Panc1 (cell line): Measurements from ENCODE around the gene IFNG-AS1. TPM values are rescaled to one million over a fixed set of nuclear protein-coding genes. Genes with fewer than 3 reads are reported as not detected.

Experiments
- ATAC-seq: fragments of 200-7000 bp; cut with Tn5 transposase; 2 replicates; pipeline ENCODE4 v1.9.1; 2020; ENCODE audit warnings: mild to moderate bottlenecking, moderate library complexity
- BruUV-seq: library from RNA; stranded (reverse); fragments of 400-500 nt; replicated peaks from 2 replicates; lab custom pipeline; 2021; lab: Mats Ljungman, UMichigan
- CTCF ChIA-PET: fragments of 300-600 bp; sonication (Branson Sonifier 250); formaldehyde crosslinking; loops from one replicate; lab custom pipeline; 2022; ENCODE audit warnings: antibody characterized with exemption; lab: Charles Lee
- POLR2A ChIA-PET: fragments of 300-600 bp; sonication (Branson Sonifier 250); formaldehyde crosslinking; loops from one replicate; lab custom pipeline; 2022; ENCODE audit warnings: antibody characterized with exemption; lab: Charles Lee
- DNase-seq: peaks from one replicate; pipeline ENCODE4 v3.0.0-alpha.2; 2010; ENCODE audit warnings: low read depth, low spot score
- H3K27ac ChIP-seq: 2 replicates; pipeline ENCODE4 v1.5.1; 2011; ENCODE audit warnings: mild to moderate bottlenecking, low read length, inconsistent platforms
- H3K27me3 ChIP-seq: fragments of 200-500 bp; sonication (Bioruptor generic); 2 replicates; pipeline ENCODE4 v1.6.0; 2014; ENCODE audit warnings: low read length, inconsistent platforms; ENCODE audit not compliant: control insufficient read depth, insufficient read depth
- H3K36me3 ChIP-seq: fragments of 200-500 bp; sonication (Bioruptor generic); 2 replicates; pipeline ENCODE4 v1.5.1; 2014; ENCODE audit warnings: inconsistent platforms, mild to moderate bottlenecking, low read length, moderate library complexity; ENCODE audit not compliant: control insufficient read depth, insufficient read depth
- H3K4me1 ChIP-seq: 2 replicates; pipeline ENCODE4 v1.5.1; 2011; ENCODE audit warnings: inconsistent platforms, mild to moderate bottlenecking, low read length, moderate library complexity; ENCODE audit not compliant: control insufficient read depth, insufficient read depth
- H3K4me3 ChIP-seq, 2 experiments: 2 replicates each; pipeline ENCODE4 v1.5.1; 2011 to 2012; ENCODE audit warnings: low read depth in 2 of 2, low read length in 2 of 2, mild to moderate bottlenecking in 2 of 2, inconsistent platforms in 1 of 2, moderate library complexity in 1 of 2
- H3K9me3 ChIP-seq: fragments of 200-500 bp; sonication (Bioruptor generic); 2 replicates; pipeline ENCODE4 v1.5.1; 2014; ENCODE audit warnings: low read depth, mild to moderate bottlenecking, inconsistent platforms, low read length, moderate library complexity; ENCODE audit not compliant: control insufficient read depth, insufficient read depth
- CTCF ChIP-seq: fragments of 450-650 bp; IDR thresholded peaks from 2 replicates; pipeline ENCODE4 v1.5.1; 2017; ENCODE audit warnings: mild to moderate bottlenecking
- POLR2AphosphoS5 ChIP-seq: IDR thresholded peaks from 2 replicates; pipeline ENCODE4 v1.6.1; 2012; ENCODE audit warnings: mild to moderate bottlenecking, low read depth, low read length, moderate library complexity
- SIN3A ChIP-seq: IDR thresholded peaks from 2 replicates; pipeline ENCODE4 v1.6.1; 2012; ENCODE audit warnings: low read depth, mild to moderate bottlenecking, low read length, moderate library complexity, borderline replicate concordance; ENCODE audit not compliant: insufficient read depth
- TCF7L2 ChIP-seq: IDR thresholded peaks from 2 replicates; pipeline ENCODE4 v1.6.1; 2011; ENCODE audit warnings: mild to moderate bottlenecking, low read depth, low read length, inconsistent platforms
- in situ Hi-C: cut with HindIII; loops from 2 replicates; pipeline ENCODE4 v1.10.0; 2016; ENCODE audit warnings: low sequenced_read_pairs, low pct_unique_long_range_greater_than_20kb
- intact Hi-C: fragments of 100-400 bp; cut with micrococcal nuclease; formaldehyde crosslinking; loops from one replicate; pipeline ENCODE4 v1.10.0; 2022; ENCODE audit not compliant: unreplicated experiment
- total RNA-seq: library from RNA; stranded (reverse); gene quantifications from one replicate; pipeline ENCODE4 v1.2.1, GENCODE V29; 2021; ENCODE audit not compliant: unreplicated experiment
- TF ChIP-seq, protein P1 (sequence below), 2 experiments: IDR thresholded peaks; 2 replicates each; pipeline ENCODE4 v1.6.1; 2011 to 2012; ENCODE audit warnings: low read depth in 2 of 2, control low read depth in 1 of 2, low read length in 1 of 2, mild to moderate bottlenecking in 1 of 2, moderate library complexity in 1 of 2; ENCODE audit not compliant: insufficient read depth in 1 of 2

Gene IFNG-AS1
- total RNA-seq, 1 experiment from 2014 or later: not detected

- BruUV-seq: no TSS peak
- Histone ChIP-seq H3K9me3 (no peaks in the 10 kb centered on the region), H3K4me3 (no peak overlapping the region), H3K36me3 (no peaks in the 10 kb centered on the region), H3K27ac (no peak overlapping the region), H3K27me3 (no peaks in the 10 kb centered on the region), H3K4me1 (no peaks in the 10 kb centered on the region)
- ChIA-PET CTCF (no interaction called here), POLR2A (no interaction called here)
- intact Hi-C loops (no loop called here), in situ Hi-C loops (no loop called here)
- ATAC-seq (no peak), DNase-seq (no peak)
- TF ChIP-seq, protein P1, sequence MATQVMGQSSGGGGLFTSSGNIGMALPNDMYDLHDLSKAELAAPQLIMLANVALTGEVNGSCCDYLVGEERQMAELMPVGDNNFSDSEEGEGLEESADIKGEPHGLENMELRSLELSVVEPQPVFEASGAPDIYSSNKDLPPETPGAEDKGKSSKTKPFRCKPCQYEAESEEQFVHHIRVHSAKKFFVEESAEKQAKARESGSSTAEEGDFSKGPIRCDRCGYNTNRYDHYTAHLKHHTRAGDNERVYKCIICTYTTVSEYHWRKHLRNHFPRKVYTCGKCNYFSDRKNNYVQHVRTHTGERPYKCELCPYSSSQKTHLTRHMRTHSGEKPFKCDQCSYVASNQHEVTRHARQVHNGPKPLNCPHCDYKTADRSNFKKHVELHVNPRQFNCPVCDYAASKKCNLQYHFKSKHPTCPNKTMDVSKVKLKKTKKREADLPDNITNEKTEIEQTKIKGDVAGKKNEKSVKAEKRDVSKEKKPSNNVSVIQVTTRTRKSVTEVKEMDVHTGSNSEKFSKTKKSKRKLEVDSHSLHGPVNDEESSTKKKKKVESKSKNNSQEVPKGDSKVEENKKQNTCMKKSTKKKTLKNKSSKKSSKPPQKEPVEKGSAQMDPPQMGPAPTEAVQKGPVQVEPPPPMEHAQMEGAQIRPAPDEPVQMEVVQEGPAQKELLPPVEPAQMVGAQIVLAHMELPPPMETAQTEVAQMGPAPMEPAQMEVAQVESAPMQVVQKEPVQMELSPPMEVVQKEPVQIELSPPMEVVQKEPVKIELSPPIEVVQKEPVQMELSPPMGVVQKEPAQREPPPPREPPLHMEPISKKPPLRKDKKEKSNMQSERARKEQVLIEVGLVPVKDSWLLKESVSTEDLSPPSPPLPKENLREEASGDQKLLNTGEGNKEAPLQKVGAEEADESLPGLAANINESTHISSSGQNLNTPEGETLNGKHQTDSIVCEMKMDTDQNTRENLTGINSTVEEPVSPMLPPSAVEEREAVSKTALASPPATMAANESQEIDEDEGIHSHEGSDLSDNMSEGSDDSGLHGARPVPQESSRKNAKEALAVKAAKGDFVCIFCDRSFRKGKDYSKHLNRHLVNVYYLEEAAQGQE (IDR thresholded peaks at IDR 0.05; ENCODE audit: insufficient read depth in 1 of 2, low read depth in 2 of 2, low read length in 1 of 2): no peak
- TF ChIP-seq TCF7L2 (no peak), CTCF (no peak), SIN3A (no peak), POLR2AphosphoS5 (no peak)
Measured at GRCh38 chr12:67981287-67982162, 7.7 kb upstream of the IFNG-AS1 start.

DNA sequence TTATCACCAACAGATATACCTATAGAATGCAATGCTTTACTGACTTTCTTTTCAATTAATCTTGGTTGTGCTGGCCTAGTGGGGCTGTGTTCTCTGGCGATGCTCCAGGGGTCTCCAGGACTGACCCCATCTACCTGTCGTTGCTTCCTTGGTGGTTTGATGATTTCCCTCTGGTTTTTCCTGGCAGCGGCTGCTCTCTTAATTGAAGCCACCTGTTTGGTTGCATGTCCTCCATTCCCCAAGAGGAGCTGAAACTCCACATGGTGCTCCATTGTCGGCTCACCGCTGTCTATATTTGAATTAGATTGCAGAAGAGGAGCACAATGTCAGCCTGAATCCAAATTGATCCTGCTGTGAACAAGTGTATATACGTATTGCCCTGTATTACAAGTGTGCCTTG lies 7.1 kb upstream of the IFNG-AS1 start:
- in situ Hi-C loops (no loop called here), intact Hi-C loops (no loop called here)
- no TSS peak for BruUV-seq
- no peaks in the 10 kb centered on the region for H3K27me3 ChIP-seq
- no peak for DNase-seq
- no peak for ATAC-seq
- ChIA-PET CTCF (no interaction called here), POLR2A (no interaction called here)
- no peaks in the 10 kb centered on the region for H3K9me3 ChIP-seq
- no peaks in the 10 kb centered on the region for H3K4me1 ChIP-seq
- H3K27ac ChIP-seq: no peak overlapping the region
- H3K4me3 ChIP-seq: no peak overlapping the region
- TF ChIP-seq, protein P1 (IDR thresholded peaks at IDR 0.05; ENCODE audit: insufficient read depth in 1 of 2, low read depth in 2 of 2, low read length in 1 of 2): no peak
- no peak for TF ChIP-seq TCF7L2
- no peak for TF ChIP-seq SIN3A
- TF ChIP-seq POLR2AphosphoS5: no peak
- TF ChIP-seq CTCF: no peak
- H3K36me3 ChIP-seq: no peaks in the 10 kb centered on the region
